Measurements from ENCODE around the gene FBH1.
"Not testable (repeated sequence)": the region's sequence is repeated elsewhere in the genome, so short reads cannot be mapped to it uniquely, and the experiment has no call there.

The FBH1 gene

GRCh38 chr10:5889624-5890451 is at the start of gene FBH1, which contains the start of gene ANKRD16:
TSS of gene FBH1 (plus strand) at chr10:5890243. CDS start at chr10:5890346, 103 bp downstream.
TSS of gene ANKRD16 (minus strand) at chr10:5889893. CDS start at chr10:5889354, 539 bp downstream.
- DNase-seq, result peak; percentile 100

DNA sequence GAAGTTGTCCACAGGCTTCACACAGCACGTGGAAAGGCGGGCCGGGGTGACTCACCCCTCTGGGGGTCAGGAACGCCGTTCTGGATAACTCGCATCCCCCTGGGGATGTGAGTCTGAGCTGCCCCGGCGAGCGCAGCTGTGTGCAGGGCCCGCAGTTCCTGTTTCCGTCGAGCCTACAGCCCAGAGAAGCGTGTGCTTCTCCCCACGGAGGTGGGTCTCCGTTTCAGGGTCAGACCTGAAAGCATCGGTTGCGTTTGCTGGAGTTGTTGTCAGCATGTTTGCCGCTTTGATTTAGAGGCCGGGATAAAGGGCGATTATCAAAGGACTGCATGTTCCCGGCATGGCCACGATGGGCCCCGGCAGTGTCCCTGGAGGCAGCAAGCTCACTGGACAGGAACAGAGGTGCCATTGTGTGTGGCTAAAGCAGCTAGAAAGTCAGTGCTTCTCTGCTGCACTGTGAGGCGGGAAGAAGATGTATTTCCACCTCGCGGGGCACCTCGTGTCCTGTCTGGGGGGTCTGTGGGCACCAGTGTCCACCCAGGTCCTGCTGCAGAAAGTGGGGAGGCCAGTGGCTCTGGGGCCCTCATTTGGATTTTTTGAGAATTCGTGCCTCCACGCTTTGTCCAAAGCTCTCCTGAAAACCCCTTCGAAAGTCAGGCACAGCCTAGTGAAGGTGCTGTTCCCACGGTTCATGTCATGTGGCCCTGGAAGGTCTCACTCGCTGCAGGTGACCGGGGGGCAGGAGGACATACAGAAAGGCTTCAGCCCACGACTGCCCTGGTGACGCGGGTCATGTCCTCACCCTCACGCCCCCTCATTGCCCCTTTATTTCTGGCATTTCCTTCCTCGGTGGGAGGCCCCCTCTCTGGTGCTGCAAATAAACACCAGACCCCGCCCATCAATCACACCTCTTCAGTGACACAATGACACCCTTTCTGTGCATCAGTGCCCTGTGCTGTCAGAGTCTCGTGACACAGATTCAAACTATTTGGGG is 49.4 kb upstream of the FBH1 start:
- peak; percentile 66 for DNase-seq

DNA sequence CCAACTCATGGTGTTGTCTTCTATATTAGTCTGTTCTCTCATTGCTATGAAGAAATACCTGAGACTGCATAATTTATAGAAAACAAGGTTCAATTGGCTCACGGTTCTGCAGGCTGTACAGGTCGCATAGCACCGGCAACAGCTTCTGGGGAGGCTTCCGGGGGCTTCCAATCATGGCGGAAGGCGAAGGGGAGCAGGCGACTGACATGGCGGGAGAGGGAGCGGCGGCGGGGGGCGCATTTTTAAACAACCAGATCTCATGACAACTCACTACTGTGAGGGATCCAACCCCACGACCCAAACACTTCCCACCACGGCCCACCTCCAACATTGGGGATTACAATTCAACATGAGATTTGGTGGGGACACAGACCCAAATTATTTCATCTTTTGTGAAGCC is 48.1 kb upstream of the FBH1 start:
- DNase-seq, result no peak

GRCh38 chr10:5843686-5844344 is 46.2 kb upstream of the FBH1 start:
- DNase-seq, result no peak

GRCh38 chr10:5844345-5845055 is 45.5 kb upstream of the FBH1 start:
- DNase-seq, result no peak

GRCh38 chr10:5846667-5847066 is 43.4 kb upstream of the FBH1 start:
- not testable (repeated sequence) for DNase-seq

- DNase-seq, result no peak
These were observed 35.9 kb upstream of the FBH1 start for GRCh38 chr10:5854131-5854475.

GRCh38 chr10:5855979-5856700 is 33.9 kb upstream of the FBH1 start:
- no peak for DNase-seq

- DNase-seq, result no peak
These were observed 33.4 kb upstream of the FBH1 start for GRCh38 chr10:5856701-5857004.

GRCh38 chr10:5858811-5859210 is 31.2 kb upstream of the FBH1 start:
- DNase-seq, result no peak

- no peak for DNase-seq
These were observed 30.0 kb upstream of the FBH1 start for GRCh38 chr10:5860066-5860465.

- no peak for DNase-seq
These were observed 27.6 kb upstream of the FBH1 start for GRCh38 chr10:5862360-5862961.

DNA sequence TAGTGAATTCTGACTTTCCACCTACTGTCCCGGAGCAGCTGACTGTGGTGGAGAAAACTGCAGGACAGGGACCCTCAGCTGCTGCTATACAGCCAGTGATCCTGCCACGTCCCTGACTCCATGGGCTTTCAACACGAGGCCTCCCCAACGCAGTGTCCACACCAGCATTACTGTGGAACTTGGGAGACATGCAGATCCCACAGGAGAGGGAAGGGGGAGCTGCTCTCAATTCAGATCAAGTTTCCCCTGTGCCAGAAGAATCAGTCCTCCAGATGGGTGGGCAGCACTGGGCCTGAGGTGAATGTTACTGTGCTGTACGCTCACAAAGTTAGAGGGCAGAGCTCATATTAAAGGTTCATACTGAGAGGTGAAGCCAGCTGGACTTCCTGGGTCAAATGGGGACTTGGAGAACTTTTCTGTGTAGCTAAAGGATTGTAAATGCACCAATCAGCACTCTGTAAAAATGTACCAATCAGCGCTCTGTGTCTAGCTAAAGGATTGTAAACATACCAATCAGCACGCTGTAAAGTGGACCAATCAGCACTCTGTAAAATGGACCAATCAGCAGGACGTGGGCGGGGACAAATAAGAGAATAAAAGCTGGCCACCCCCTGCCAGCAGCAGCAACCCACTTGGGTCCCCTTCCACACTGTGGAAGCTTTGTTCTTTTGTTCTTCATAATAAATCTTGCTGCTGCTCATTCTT is 26.9 kb upstream of the FBH1 start:
- DNase-seq, result not testable (repeated sequence)

GRCh38 chr10:5866451-5867081 is 23.5 kb upstream of the FBH1 start:
- not testable (repeated sequence) for DNase-seq

GRCh38 chr10:5867091-5867615 is 22.9 kb upstream of the FBH1 start:
- not testable (repeated sequence) for DNase-seq

DNA sequence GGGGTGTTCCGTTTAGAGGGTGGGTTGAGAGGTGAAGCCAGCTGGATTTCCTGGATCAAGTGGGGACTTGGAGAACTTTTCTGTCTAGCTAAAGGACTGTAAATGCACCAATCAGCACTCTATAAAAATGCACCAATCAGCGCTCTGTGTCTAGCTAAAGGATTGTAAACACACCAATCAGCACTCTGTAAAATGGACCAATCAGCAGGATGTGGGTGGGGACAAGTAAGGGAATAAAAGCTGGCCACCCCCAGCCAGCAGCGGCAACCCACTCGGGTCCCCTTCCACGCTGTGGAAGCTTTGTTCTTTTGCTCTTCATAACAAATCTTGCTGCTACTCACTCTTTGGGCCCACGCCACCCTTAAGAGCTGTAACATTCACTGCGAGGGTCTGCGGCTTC is 21.7 kb upstream of the FBH1 start:
- not testable (repeated sequence) for DNase-seq

- DNase-seq, result no peak
These were observed 20.9 kb upstream of the FBH1 start for GRCh38 chr10:5869156-5869555.

GRCh38 chr10:5871596-5871995 is 18.4 kb upstream of the FBH1 start:
- DNase-seq, result peak; percentile 15

DNA sequence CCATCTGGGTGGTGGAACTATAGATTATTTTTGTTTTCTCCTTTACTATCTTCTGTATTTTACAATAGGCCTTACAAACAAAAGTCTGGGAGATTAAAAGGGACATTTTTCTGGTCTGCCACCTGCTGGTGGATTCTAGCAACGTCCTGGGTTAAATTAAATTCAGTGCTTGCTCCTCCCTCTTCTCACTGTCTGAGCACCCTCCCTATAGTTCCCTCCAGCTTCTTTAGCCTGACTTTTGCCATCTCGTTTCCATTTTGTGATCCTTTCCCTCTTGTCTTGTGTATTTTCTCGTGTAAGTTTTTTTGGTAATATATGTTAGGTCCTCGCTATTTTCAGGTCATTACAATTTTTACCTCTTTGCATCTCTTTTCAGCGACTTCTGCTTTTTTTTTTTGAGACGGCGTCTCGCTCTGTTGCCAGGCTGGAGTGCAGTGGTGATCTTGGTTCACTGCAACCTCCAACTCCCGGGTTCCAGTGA is 16.5 kb upstream of the FBH1 start:
- peak; percentile 69 for DNase-seq
